GM12878 (cell line): ENCODE data around the gene ESRRB. TPM values are rescaled to one million over a fixed set of nuclear protein-coding genes. Genes with fewer than 3 reads are reported as not detected.

Source experiments
- ATAC-seq: fragments of 200-7000 bp; cut with Tn5 transposase; 3 replicates; pipeline ENCODE4 v1.9.1; 2020; ENCODE audit warnings: mild to moderate bottlenecking, moderate library complexity
- BruUV-seq: library from RNA; stranded (reverse); fragments of 400-500 nt; replicated peaks from 2 replicates; lab custom pipeline; 2021; lab: Mats Ljungman, UMichigan
- CTCF ChIA-PET: fragments of 300-600 bp; sonication (Branson Sonifier 250); formaldehyde crosslinking; extraction: SDS; loops from one replicate; lab custom pipeline; 2021; ENCODE audit warnings: inconsistent platforms; lab: Yijun Ruan, JAX
- POLR2A ChIA-PET: fragments of 350-600 bp; formaldehyde crosslinking; extraction: SDS; loops from one replicate; lab custom pipeline; 2021; ENCODE audit warnings: inconsistent platforms; lab: Charles Lee
- RAD21 ChIA-PET: fragments of 300-600 bp; sonication (Branson Sonifier 250); formaldehyde crosslinking; loops from one replicate; lab custom pipeline; 2023; ENCODE audit warnings: antibody characterized with exemption; ENCODE audit not compliant: unreplicated experiment; lab: Charles Lee
- SMC1A ChIA-PET: fragments of 300-600 bp; sonication (Branson Sonifier 250); formaldehyde crosslinking; loops from one replicate; lab custom pipeline; 2023; ENCODE audit not compliant: unreplicated experiment, uncharacterized antibody; lab: Charles Lee
- DNase-seq: peaks from one replicate; pipeline ENCODE4 v3.0.0-alpha.2; 2011; ENCODE audit warnings: low read depth, low spot score
- FAIRE-seq: peaks from 3 replicates; lab custom pipeline; 2011; peaks lifted over from hg19 to GRCh38; lab: Jason Lieb, UNC
- H2AFZ ChIP-seq: 2 replicates; pipeline ENCODE4 v1.6.0; 2011; ENCODE audit warnings: low read depth, low read length, control low read depth; ENCODE audit not compliant: control insufficient read depth
- H3K27ac ChIP-seq: 2 replicates; pipeline ENCODE4 v1.5.1; 2011; ENCODE audit warnings: control low read depth; ENCODE audit not compliant: control insufficient read depth, insufficient read depth
- H3K27me3 ChIP-seq, 2 experiments: replicated peaks in 1 of 2; 2 replicates each; pipeline versions ENCODE4 v1.6.0 to v1.6.1; 2011; ENCODE audit warnings: low read length in 1 of 2; ENCODE audit not compliant: control insufficient read depth in 2 of 2, insufficient read depth in 2 of 2
- H3K36me3 ChIP-seq, 2 experiments: 2 replicates each; pipeline ENCODE4 v1.5.1; 2011; ENCODE audit warnings: low read length in 1 of 2; ENCODE audit not compliant: control insufficient read depth in 2 of 2, insufficient read depth in 2 of 2
- H3K4me1 ChIP-seq: 2 replicates; pipeline ENCODE4 v1.6.1; 2011; ENCODE audit warnings: mild to moderate bottlenecking, low read length, moderate library complexity, mixed read lengths; ENCODE audit not compliant: control insufficient read depth, insufficient read depth
- H3K4me2 ChIP-seq: 2 replicates; pipeline ENCODE4 v1.6.0; 2011; ENCODE audit warnings: control low read depth; ENCODE audit not compliant: control insufficient read depth, insufficient read depth
- H3K4me3 ChIP-seq: fragments of 200-600 bp; sonication (generic); 2 replicates; pipeline ENCODE4 v1.5.1; 2016
- H3K79me2 ChIP-seq: 2 replicates; pipeline ENCODE4 v1.6.0; 2011; ENCODE audit warnings: low read length; ENCODE audit not compliant: control insufficient read depth, insufficient read depth
- H3K9ac ChIP-seq: 2 replicates; pipeline ENCODE4 v1.8.0; 2011; ENCODE audit warnings: low read length, control low read depth, mixed read lengths; ENCODE audit not compliant: control insufficient read depth, insufficient read depth
- H3K9me3 ChIP-seq: replicated peaks from 3 replicates; pipeline ENCODE4 v1.5.1; 2011; ENCODE audit warnings: mild to moderate bottlenecking, low read length; ENCODE audit not compliant: control insufficient read depth, insufficient read depth
- H4K20me1 ChIP-seq: 2 replicates; pipeline ENCODE4 v1.6.0; 2011; ENCODE audit not compliant: control insufficient read depth, insufficient read depth
- BACH1 ChIP-seq: fragments of 450-650 bp; IDR thresholded peaks from 2 replicates; pipeline ENCODE4 v1.6.1; 2017; ENCODE audit warnings: mild to moderate bottlenecking, borderline replicate concordance
- CHD2 ChIP-seq: IDR thresholded peaks from 2 replicates; pipeline ENCODE4 v1.6.1; 2011; ENCODE audit warnings: low read depth, low read length, improper control_type of control experiment, borderline replicate concordance
- JUND ChIP-seq: IDR thresholded peaks from 2 replicates; pipeline ENCODE4 v1.6.1; 2012; ENCODE audit warnings: low read depth, mild to moderate bottlenecking, low read length, improper control_type of control experiment, moderate library complexity
- MYB ChIP-seq: fragments of 150-350 bp; IDR thresholded peaks from 2 replicates; pipeline ENCODE4 v1.6.1; 2014; ENCODE audit warnings: mild to moderate bottlenecking, low read depth, low read length, borderline replicate concordance
- POLR2AphosphoS5 ChIP-seq: IDR thresholded peaks from 2 replicates; pipeline ENCODE4 v1.6.1; 2011; ENCODE audit warnings: mild to moderate bottlenecking, low read length, inconsistent platforms
- SREBF1 ChIP-seq: IDR thresholded peaks from 2 replicates; pipeline ENCODE4 v1.6.1; 2012; ENCODE audit warnings: mild to moderate bottlenecking, low read length
- SUPT20H ChIP-seq: IDR thresholded peaks from 2 replicates; pipeline ENCODE4 v1.6.1; 2011; ENCODE audit warnings: low read depth, mild to moderate bottlenecking, low read length, moderate library complexity, borderline replicate concordance; ENCODE audit not compliant: control insufficient read depth
- TBL1XR1 ChIP-seq: IDR thresholded peaks from 2 replicates; pipeline ENCODE4 v1.6.1; 2012; ENCODE audit warnings: low read depth, low read length, improper control_type of control experiment
- TCF3 ChIP-seq: IDR thresholded peaks from 2 replicates; pipeline ENCODE4 v1.6.1; 2012; ENCODE audit warnings: low read depth, mild to moderate bottlenecking, low read length, borderline replicate concordance; ENCODE audit not compliant: insufficient read depth
- ZZZ3 ChIP-seq: IDR thresholded peaks from 2 replicates; pipeline ENCODE4 v1.6.1; 2011; ENCODE audit warnings: low read depth; ENCODE audit not compliant: control insufficient read depth, insufficient read length
- in situ Hi-C: fragments of 300-500 bp; cut with MboI; formaldehyde crosslinking; loops from 9 replicates; pipeline ENCODE4 v1.14.3; 2018; ENCODE audit warnings: mixed read lengths
- intact Hi-C: fragments of 100-400 bp; cut with micrococcal nuclease; formaldehyde crosslinking; loops from one replicate; pipeline ENCODE4 v1.14.2; 2022; ENCODE audit not compliant: unreplicated experiment
- polyA plus RNA-seq, 11 experiments: library from polyadenylated mRNA; depleted of rRNA in 4 of 11; unstranded in 6 of 11; stranded (reverse) in 5 of 11; fragments of >200 nt; fragmentation: Nextera tagmentation in 4 of 11; fragmentation: Illumina TruSeq in 1 of 11; extraction: Ambion mirVana in 4 of 11; extraction: Trizol in 1 of 11; gene quantifications; 1 replicate in 1 of 11; 2 replicates in 10 of 11; pipeline versions ENCODE4 v1.2.1 to v1.2.3, GENCODE V29; 2011 to 2016; ENCODE audit warnings: inconsistent platforms in 2 of 11, missing spikeins in 2 of 11, low read depth in 1 of 11
- total RNA-seq, 4 experiments: library from RNA; depleted of rRNA in 3 of 4; stranded (reverse); fragments of >200 nt in 3 of 4; fragmentation: Illumina TruSeq in 1 of 4; extraction: Trizol in 1 of 4; gene quantifications; 2 replicates each; pipeline versions ENCODE4 v1.2.1 to v1.2.3, GENCODE V29; 2013 to 2021

The ESRRB gene
- total and polyA plus RNA-seq, 10 of the 15 experiments (the other 5 are each of a cell fraction or from before 2014, with no cell fraction given), result 0.03 to 0.73 (median 0.11) TPM; not detected in 6

GRCh38 chr14:76539130-76539529 lies 163.2 kb downstream of the ESRRB start:
- ChIA-PET POLR2A (no interaction called here), SMC1A (no interaction called here), CTCF (no interaction called here), RAD21 (no interaction called here)
- intact Hi-C loops, result no loop called here
- H3K79me2 ChIP-seq, result no peaks in the 10 kb centered on the region
- FAIRE-seq, result no peak
- H3K4me3 ChIP-seq, result no peak overlapping the region
- ATAC-seq, result no peak
- no peak overlapping the region for H3K9ac ChIP-seq
- no peaks in the 10 kb centered on the region for H4K20me1 ChIP-seq
- no peak overlapping the region for H3K27ac ChIP-seq
- no TSS peak for BruUV-seq
- H3K27me3 ChIP-seq, result no peaks in the 10 kb centered on the region; a peak in 2 of 4 replicates
- TF ChIP-seq POLR2AphosphoS5, result no peak
- no peak for TF ChIP-seq SUPT20H
- no peak for TF ChIP-seq MYB
- TF ChIP-seq TCF3, result no peak
- no peak for TF ChIP-seq ZZZ3
- no peak for TF ChIP-seq SREBF1
- no peak for TF ChIP-seq TBL1XR1
- TF ChIP-seq CHD2, result no peak
- no peak for TF ChIP-seq JUND
- no peak for TF ChIP-seq BACH1
- H2AFZ ChIP-seq, result no peak overlapping the region
- DNase-seq, result no peak
- H3K4me2 ChIP-seq, result no peak overlapping the region
- no peaks in the 10 kb centered on the region for H3K9me3 ChIP-seq
- no peaks in the 10 kb centered on the region for H3K36me3 ChIP-seq
- in situ Hi-C loops, result no loop called here
- H3K4me1 ChIP-seq, result no peaks in the 10 kb centered on the region
